Measurements from ENCODE around the gene FLNB. TPM values are rescaled to one million over a fixed set of nuclear protein-coding genes. Genes with fewer than 3 reads are reported as not detected.

FLNB gene
- total RNA-seq, 4 donors from 2014 or later, result 82.5 to 192 (median 145) TPM

- no peak for TF ChIP-seq CTCF (IDR thresholded peaks at IDR 0.05)
- no peak for ATAC-seq (ENCODE audit: low FRiP score)
Observed at GRCh38 chr3:58210761-58211460, 202.7 kb downstream of the FLNB start, which contains the start of gene DNASE1L3. Gene DNASE1L3 (minus strand): TSS chr3:58210972. CDS start chr3:58210906, 66 bp downstream.

DNA sequence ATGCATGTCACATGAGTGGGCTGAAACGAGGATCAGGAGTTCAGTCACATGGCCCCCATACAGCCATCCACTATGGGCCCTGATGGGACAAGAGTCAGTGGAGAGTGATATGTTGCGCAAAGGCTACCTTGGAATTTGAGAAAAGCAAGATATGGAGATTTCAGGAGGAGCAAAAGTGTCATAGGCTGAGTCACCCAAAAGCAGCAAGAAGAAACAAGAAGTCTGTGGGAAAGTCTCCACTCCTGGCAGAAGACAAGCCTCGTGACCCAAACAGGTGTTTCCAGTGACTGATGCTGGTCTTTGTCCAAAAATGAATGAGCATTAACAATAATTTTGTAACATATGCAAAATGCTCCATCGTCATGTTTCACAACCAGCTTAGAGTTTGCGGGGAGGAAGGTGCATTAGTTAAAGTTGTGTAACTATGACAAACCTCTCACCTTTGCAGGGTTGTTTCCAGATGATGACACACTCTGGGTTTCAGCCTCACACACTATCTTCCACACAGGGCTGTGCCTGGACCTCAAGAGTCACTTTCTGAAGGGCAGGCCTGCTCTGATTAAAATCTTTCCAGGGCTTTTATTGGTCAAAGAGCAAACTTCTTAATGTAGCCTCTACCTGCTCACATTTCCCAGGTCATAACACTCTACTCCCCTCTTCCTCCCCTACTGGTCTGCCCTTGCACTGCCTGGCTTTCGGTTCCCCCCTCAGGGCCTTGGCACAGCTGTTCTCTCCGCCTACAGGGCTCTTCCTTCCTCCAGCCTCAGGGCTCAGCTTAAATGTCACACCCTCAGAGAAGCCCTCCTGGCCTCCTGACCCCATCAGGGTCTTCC, 206.5 kb downstream of the FLNB start:
- no peak for TF ChIP-seq CTCF (IDR thresholded peaks at IDR 0.05)
- DNase-seq (ENCODE audit: low spot score), result no peak
- peak; percentile 46 for ATAC-seq (ENCODE audit: low FRiP score)

More at GRCh38 chr3:58210761-58211460, 202.7 kb downstream of the FLNB start, which contains the start of gene DNASE1L3:
- DNase-seq (ENCODE audit: low spot score), result no peak

DNA sequence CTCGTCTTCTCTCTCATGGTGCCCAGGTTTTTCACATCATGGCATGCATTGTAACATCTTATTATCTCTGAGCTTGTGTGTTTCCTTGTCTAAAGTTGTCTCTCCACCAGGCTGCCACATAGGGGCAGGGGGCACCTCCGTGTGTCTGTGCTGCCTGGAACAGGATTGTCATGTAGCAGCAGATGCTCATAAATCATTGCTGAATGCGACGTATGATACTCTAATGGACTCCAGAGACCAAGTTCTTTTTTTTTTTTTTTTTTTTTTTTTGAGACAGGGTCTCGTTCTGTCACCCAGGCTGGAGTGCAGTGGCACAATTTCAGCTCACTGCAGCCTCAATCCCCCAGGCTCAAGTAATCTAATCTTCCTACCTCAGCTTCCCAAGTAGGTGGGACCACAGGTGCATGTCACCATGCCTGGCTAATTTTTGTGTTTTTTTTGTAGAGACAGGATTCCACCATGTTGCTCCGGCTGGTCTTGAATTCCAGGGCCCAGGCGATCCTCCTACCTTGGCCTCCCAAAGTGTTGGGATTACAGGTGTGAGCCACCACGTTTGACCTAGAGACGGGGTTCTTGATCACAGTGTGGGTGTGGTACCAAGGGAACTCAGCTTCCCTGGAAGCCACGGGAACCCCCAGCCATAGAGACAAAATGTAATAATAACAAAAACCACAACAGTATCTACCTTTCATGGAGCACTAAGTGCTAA, 207.2 kb downstream of the FLNB start:
- DNase-seq (ENCODE audit: low spot score), result no peak
- TF ChIP-seq CTCF (IDR thresholded peaks at IDR 0.05), result no peak
- ATAC-seq (ENCODE audit: low FRiP score), result no peak

- no peak for TF ChIP-seq CTCF (IDR thresholded peaks at IDR 0.05)
- ATAC-seq (ENCODE audit: low FRiP score) (no peak), DNase-seq (ENCODE audit: low spot score) (no peak)
Observed at GRCh38 chr3:58216496-58217195, 208.4 kb downstream of the FLNB start.

GRCh38 chr3:58217209-58217811, 209.1 kb downstream of the FLNB start:
- no peak for TF ChIP-seq CTCF (IDR thresholded peaks at IDR 0.05)
- DNase-seq (ENCODE audit: low spot score), result no peak
- ATAC-seq (ENCODE audit: low FRiP score), result peak; percentile 77

DNA sequence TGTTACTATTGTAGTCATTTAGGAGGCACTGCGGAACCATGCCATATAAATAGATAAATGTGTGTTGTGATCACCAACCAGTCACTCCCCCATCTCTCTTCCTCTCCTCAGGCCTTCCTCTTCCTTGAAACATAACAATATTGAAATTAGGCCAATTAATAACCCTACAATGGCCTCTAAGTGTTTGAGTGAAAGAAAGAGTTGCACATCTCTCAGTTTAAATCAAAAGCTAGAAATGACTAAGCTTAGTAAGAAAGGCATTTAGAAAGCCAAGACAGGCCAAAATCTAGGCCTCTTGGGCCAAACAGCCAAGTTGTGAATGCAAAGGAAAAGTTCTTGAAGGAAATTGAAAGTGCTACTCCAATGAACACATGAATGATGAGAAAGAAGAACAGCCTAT, 210.7 kb downstream of the FLNB start:
- DNase-seq (ENCODE audit: low spot score) (no peak), ATAC-seq (ENCODE audit: low FRiP score) (no peak)
- no peak for TF ChIP-seq CTCF (IDR thresholded peaks at IDR 0.05)

Measured in omental fat pad (tissue), 4 donors.